HepG2 (cell line): ENCODE results near the gene KIAA0930. TPM values are rescaled to one million over a fixed set of nuclear protein-coding genes. Genes with fewer than 3 reads are reported as not detected.

Source experiments
- ATAC-seq: fragments of 200-7000 bp; cut with Tn5 transposase; 3 replicates; pipeline ENCODE4 v1.9.1; 2020; ENCODE audit warnings: mild to moderate bottlenecking, moderate library complexity
- BruUV-seq: library from RNA; stranded (reverse); fragments of 400-500 nt; replicated peaks from 2 replicates; lab custom pipeline; 2021; lab: Mats Ljungman, UMichigan
- CTCF ChIA-PET: fragments of 300-600 bp; formaldehyde crosslinking; extraction: SDS; loops from one replicate; lab custom pipeline; 2021; ENCODE audit warnings: low total read pairs, inconsistent platforms, low intra/inter-chr PET ratio; lab: Yijun Ruan, JAX
- POLR2A ChIA-PET: fragments of 350-600 bp; sonication (Branson Sonifier 250); formaldehyde crosslinking; loops from one replicate; lab custom pipeline; 2020; ENCODE audit warnings: antibody characterized with exemption, inconsistent platforms; lab: Yijun Ruan, JAX
- DNase-seq: peaks from one replicate; pipeline ENCODE4 v3.0.0-alpha.2; 2015; ENCODE audit warnings: low spot score
- FAIRE-seq: peaks from 3 replicates; lab custom pipeline; 2011; peaks lifted over from hg19 to GRCh38; lab: Jason Lieb, UNC
- H2AFZ ChIP-seq: one replicate; pipeline ENCODE4 v1.6.1; 2011; ENCODE audit warnings: low read length, inconsistent platforms
- H3K27ac ChIP-seq: fragments of 300-600 bp; 3 replicates; pipeline ENCODE4 v1.8.0; 2011; ENCODE audit warnings: mixed run types, mild to moderate bottlenecking, mixed read lengths, low read length, inconsistent platforms; ENCODE audit not compliant: insufficient read depth; ENCODE audit errors: extremely low read length
- H3K27me3 ChIP-seq, 2 experiments: fragments of 200-600 bp in 1 of 2; 2 replicates in 1 of 2; 3 replicates in 1 of 2; pipeline versions ENCODE4 v1.6.0 to v1.8.0; 2011; ENCODE audit warnings: low read length in 2 of 2, mild to moderate bottlenecking in 2 of 2, moderate library complexity in 2 of 2, inconsistent platforms in 1 of 2; ENCODE audit not compliant: insufficient read depth in 2 of 2, control insufficient read depth in 1 of 2
- H3K36me3 ChIP-seq, 2 experiments: fragments of 200-600 bp in 1 of 2; replicated peaks in 1 of 2; 2 replicates in 1 of 2; 3 replicates in 1 of 2; pipeline versions ENCODE4 v1.5.1 to v1.8.0; 2011; ENCODE audit warnings: low read length in 2 of 2, inconsistent platforms in 1 of 2; ENCODE audit not compliant: insufficient read depth in 2 of 2, control insufficient read depth in 1 of 2
- H3K4me1 ChIP-seq: 2 replicates; pipeline ENCODE4 v1.5.1; 2012; ENCODE audit warnings: low read length, inconsistent platforms; ENCODE audit not compliant: insufficient read depth
- H3K4me2 ChIP-seq: 2 replicates; pipeline ENCODE4 v1.6.0; 2011; ENCODE audit warnings: low read depth, low read length, inconsistent platforms
- H3K4me3 ChIP-seq, 3 experiments: fragments of 200-600 bp in 1 of 3; sonication (generic), shearing (Covaris generic) in 1 of 3; replicated peaks in 1 of 3; 2 replicates each; pipeline ENCODE4 v1.5.1; 2011 to 2016; ENCODE audit warnings: low read length in 3 of 3, inconsistent platforms in 2 of 3, low read depth in 2 of 3, mild to moderate bottlenecking in 2 of 3, control low read depth in 1 of 3, mixed read lengths in 1 of 3; ENCODE audit not compliant: insufficient read depth in 1 of 3
- H3K79me2 ChIP-seq: one replicate; pipeline ENCODE4 v1.6.1; 2011; ENCODE audit warnings: low read length, inconsistent platforms; ENCODE audit not compliant: insufficient read depth
- H3K9ac ChIP-seq: 2 replicates; pipeline ENCODE4 v1.6.0; 2011; ENCODE audit warnings: mild to moderate bottlenecking, low read depth, low read length, inconsistent platforms; ENCODE audit not compliant: insufficient read depth
- H3K9me3 ChIP-seq: 2 replicates; pipeline ENCODE4 v1.5.1; 2012; ENCODE audit warnings: mild to moderate bottlenecking, low read length
- H4K20me1 ChIP-seq: 2 replicates; pipeline ENCODE4 v1.6.0; 2011; ENCODE audit warnings: inconsistent platforms, mild to moderate bottlenecking, low read length, moderate library complexity; ENCODE audit not compliant: insufficient read depth
- GFI1 ChIP-seq: sonication (generic); formaldehyde crosslinking; IDR thresholded peaks from 2 replicates; pipeline ENCODE4 v1.5.0; 2020; ENCODE audit warnings: missing genetic modification reagents, mild to moderate bottlenecking, borderline replicate concordance
- HIC2 ChIP-seq: sonication (generic); formaldehyde crosslinking; IDR thresholded peaks from 2 replicates; pipeline ENCODE4 v1.9.0; 2022; ENCODE audit warnings: low read depth, missing genetic modification reagents
- HMGA1 ChIP-seq: sonication (generic); formaldehyde crosslinking; conservative IDR thresholded peaks from 2 replicates; pipeline ENCODE4 v1.4.0; 2020; ENCODE audit warnings: missing genetic modification reagents
- LBX2 ChIP-seq: sonication (generic); formaldehyde crosslinking; IDR thresholded peaks from 2 replicates; pipeline ENCODE4 v1.5.0; 2020; ENCODE audit warnings: missing genetic modification reagents, mild to moderate bottlenecking, borderline replicate concordance
- MED1 ChIP-seq: sonication (generic); formaldehyde crosslinking; IDR thresholded peaks from 2 replicates; pipeline ENCODE4 v1.4.0; 2020; ENCODE audit warnings: missing genetic modification reagents
- ONECUT2 ChIP-seq: sonication (generic); formaldehyde crosslinking; IDR thresholded peaks from 2 replicates; pipeline ENCODE4 v1.4.0; 2020; ENCODE audit warnings: missing genetic modification reagents
- SRSF9 ChIP-seq: fragments of 200-400 bp; formaldehyde crosslinking; IDR thresholded peaks from 2 replicates; pipeline ENCODE4 v1.6.1; 2018; ENCODE audit warnings: borderline replicate concordance, mild to moderate bottlenecking, low read depth, low read length; ENCODE audit not compliant: insufficient read depth, poor library complexity, severe bottlenecking
- STAG1 ChIP-seq: sonication (generic); formaldehyde crosslinking; IDR thresholded peaks from 2 replicates; pipeline ENCODE4 v1.4.0; 2020; ENCODE audit warnings: missing genetic modification reagents
- ZBTB38 ChIP-seq: sonication (generic); formaldehyde crosslinking; IDR thresholded peaks from 2 replicates; pipeline ENCODE4 v1.5.1; 2020; ENCODE audit warnings: mild to moderate bottlenecking, missing genetic modification reagents
- ZNF138 ChIP-seq: sonication (generic); formaldehyde crosslinking; IDR thresholded peaks from 2 replicates; pipeline ENCODE4 v1.5.0; 2020; ENCODE audit warnings: mild to moderate bottlenecking, low read depth, missing genetic modification reagents
- ZNF800 ChIP-seq: sonication (generic); formaldehyde crosslinking; IDR thresholded peaks from 2 replicates; pipeline ENCODE4 v1.4.0; 2020; ENCODE audit warnings: missing genetic modification reagents
- WGBS: methylation state at CpG from one replicate; pipeline ENCODE4 v1.1.6; 2017; ENCODE audit warnings: low lambda C conversion rate; 5-methylcytosine and 5-hydroxymethylcytosine counted together
- in situ Hi-C: cut with HindIII; loops from 2 replicates; pipeline ENCODE4 v1.10.0; 2017; ENCODE audit warnings: low pct_unique_long_range_greater_than_20kb; ENCODE audit not compliant: extremely low pct_ligation_motif_present
- intact Hi-C: fragments of 100-400 bp; cut with micrococcal nuclease; formaldehyde crosslinking; loops from one replicate; pipeline ENCODE4 v1.10.0; 2022; ENCODE audit not compliant: unreplicated experiment
- polyA plus RNA-seq, 8 experiments: library from polyadenylated mRNA; depleted of rRNA in 3 of 8; stranded (reverse) in 7 of 8; unstranded in 1 of 8; fragments of >200 nt; fragmentation: Illumina TruSeq in 4 of 8; extraction: Trizol in 4 of 8; gene quantifications; 2 replicates each; pipeline versions ENCODE4 v1.2.1 to v1.2.3, GENCODE V29; 2011 to 2016; ENCODE audit warnings: low read depth in 4 of 8, missing spikeins in 1 of 8, mixed read lengths in 1 of 8; ENCODE audit not compliant: insufficient read depth in 1 of 8
- total RNA-seq, 5 experiments: library from RNA; depleted of rRNA; stranded (reverse); fragments of >200 nt; fragmentation: Illumina TruSeq; extraction: Trizol; gene quantifications; 2 replicates each; pipeline ENCODE4 v1.2.3, GENCODE V29; 2016; ENCODE audit warnings: low read depth in 1 of 5
- TF ChIP-seq, protein P1 (sequence below): sonication (generic); formaldehyde crosslinking; IDR thresholded peaks from 2 replicates; pipeline ENCODE4 v1.9.0; 2021; ENCODE audit warnings: missing genetic modification reagents, borderline replicate concordance

Gene KIAA0930
- total and polyA plus RNA-seq, 2 of the 13 experiments (the other 11 are each of a cell fraction or from before 2014, with no cell fraction given): 27.0 to 38.2 TPM

DNA sequence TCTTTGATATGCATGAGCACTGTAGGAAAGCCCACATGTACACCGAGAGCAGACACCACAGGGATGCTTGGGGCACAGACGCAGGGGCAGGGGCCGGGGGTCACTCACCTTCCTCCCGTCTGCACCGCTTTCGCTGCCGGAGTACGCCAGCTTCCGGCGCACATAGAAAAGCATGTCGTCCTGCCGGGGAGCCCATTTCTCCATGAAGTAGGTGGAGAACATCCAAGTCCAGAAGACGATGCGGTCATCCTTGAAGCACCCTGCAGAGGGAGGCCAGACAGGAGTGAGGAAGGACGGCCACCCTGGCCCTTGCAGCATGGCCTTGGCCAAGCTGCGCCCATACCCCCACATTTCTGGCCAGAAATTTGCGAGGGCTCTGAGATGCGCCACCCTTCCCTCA lies 28.8 kb downstream of the KIAA0930 start:
- no TSS peak for BruUV-seq
- Histone ChIP-seq H3K27me3 (no peaks in the 10 kb centered on the region), H3K9me3 (no peaks in the 10 kb centered on the region), H3K27ac (no peak overlapping the region), H3K9ac (no peak overlapping the region), H2AFZ (no peak overlapping the region), H3K79me2 (peaks cover 12% of the 10 kb centered on the region), H3K4me1 (peaks cover 15% of the 10 kb centered on the region; the same call in 1 of the 2 replicates), H3K4me3 (no peak overlapping the region), H3K4me2 (no peak overlapping the region), H3K36me3 (peaks cover 5 to 8% of the 10 kb centered on the region in 2 experiments; a peak in 2 of 5 replicates), H4K20me1 (peaks cover 16% of the 10 kb centered on the region; the same call in 1 of the 2 replicates)
- 98% methylated on average over 17 of the region's 18 CpGs for WGBS
- CTCF ChIA-PET: no interaction called here
- DNase-seq (no peak), ATAC-seq (no peak), FAIRE-seq (no peak)
- TF ChIP-seq, protein P1, sequence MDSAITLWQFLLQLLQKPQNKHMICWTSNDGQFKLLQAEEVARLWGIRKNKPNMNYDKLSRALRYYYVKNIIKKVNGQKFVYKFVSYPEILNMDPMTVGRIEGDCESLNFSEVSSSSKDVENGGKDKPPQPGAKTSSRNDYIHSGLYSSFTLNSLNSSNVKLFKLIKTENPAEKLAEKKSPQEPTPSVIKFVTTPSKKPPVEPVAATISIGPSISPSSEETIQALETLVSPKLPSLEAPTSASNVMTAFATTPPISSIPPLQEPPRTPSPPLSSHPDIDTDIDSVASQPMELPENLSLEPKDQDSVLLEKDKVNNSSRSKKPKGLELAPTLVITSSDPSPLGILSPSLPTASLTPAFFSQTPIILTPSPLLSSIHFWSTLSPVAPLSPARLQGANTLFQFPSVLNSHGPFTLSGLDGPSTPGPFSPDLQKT (CRISPR knock-in tag): no peak
- TF ChIP-seq MED1 (CRISPR knock-in tag): no peak
- no peak for TF ChIP-seq ZBTB38 (CRISPR knock-in tag)
- TF ChIP-seq STAG1: no peak
- no peak for TF ChIP-seq HMGA1
- no peak for TF ChIP-seq ONECUT2 (CRISPR knock-in tag)
- TF ChIP-seq HIC2 (CRISPR knock-in tag): no peak
- no peak for TF ChIP-seq LBX2
- no peak for TF ChIP-seq ZNF800 (CRISPR knock-in tag)
- TF ChIP-seq GFI1 (CRISPR knock-in tag): no peak
- no peak for TF ChIP-seq ZNF138 (CRISPR knock-in tag)
- no peak for TF ChIP-seq SRSF9
- POLR2A ChIA-PET: no interaction called here
- intact Hi-C loops (no loop called here), in situ Hi-C loops (no loop called here)
